ENCODE results near the gene EEF2KMT.
"Not testable (repeated sequence)": the region's sequence is repeated elsewhere in the genome, so short reads cannot be mapped to it uniquely, and the experiment has no call there.

- not testable (repeated sequence) for TF ChIP-seq CTCF, POLR2A (IDR thresholded peaks at IDR 0.05)
Observed at GRCh38 chr16:5116780-5117295, 19.2 kb upstream of the EEF2KMT start.

All from uterus (tissue), 2 donors.